ENCODE data around the gene DCDC2B. TPM values are rescaled to one million over a fixed set of nuclear protein-coding genes. Genes with fewer than 3 reads are reported as not detected.

DCDC2B gene
- total and polyA plus RNA-seq, 2 of the 13 experiments (the other 11 are each of a cell fraction or from before 2014, with no cell fraction given) = not detected

DNA sequence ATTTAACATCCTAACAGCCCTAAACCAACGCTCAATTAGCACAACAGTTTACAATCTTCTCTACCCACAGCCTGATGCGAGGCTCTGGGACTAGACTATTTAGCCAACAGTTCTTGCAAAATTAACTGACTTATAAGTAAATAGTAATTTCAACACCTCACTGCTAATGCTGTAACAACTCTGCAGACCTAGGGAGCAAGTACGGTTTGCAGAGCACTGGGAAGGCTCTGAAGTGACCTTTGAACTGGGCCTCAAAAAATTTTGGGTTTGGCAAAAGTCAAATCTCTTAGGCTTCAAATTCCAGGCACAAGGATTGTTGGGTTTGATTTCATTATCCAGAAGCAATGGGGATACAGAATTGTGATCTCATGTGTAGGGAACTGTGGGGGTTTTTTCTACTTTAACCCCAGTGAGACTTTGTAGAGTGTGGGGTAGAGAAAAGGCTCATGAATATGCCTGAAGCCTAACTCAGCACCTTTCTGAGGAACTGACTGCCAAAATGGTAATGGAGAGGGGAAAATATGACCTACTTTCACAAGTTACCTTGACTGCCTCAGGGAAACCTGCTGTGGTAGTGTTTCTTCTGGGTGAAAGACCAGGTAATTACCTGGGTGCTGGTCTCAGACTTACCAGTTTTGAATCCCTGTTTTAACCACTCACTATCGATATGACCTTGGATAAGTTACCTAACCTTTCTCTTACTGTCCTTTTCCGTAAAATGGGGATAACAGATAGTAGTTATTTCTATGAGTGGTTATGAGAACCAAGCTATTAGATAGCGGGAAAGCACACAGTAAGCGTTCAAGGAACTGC lies 30.3 kb upstream of the DCDC2B start (continued):
- TF ChIP-seq RBAK (CRISPR knock-in tag; IDR thresholded peaks at IDR 0.05) = no peak
- no peak for TF ChIP-seq ZNF343 (CRISPR knock-in tag; IDR thresholded peaks at IDR 0.05)
- TF ChIP-seq SP2 (CRISPR knock-in tag; IDR thresholded peaks at IDR 0.05) = no peak
- TF ChIP-seq ZC3H4 (CRISPR knock-in tag; IDR thresholded peaks at IDR 0.05; ENCODE audit: borderline replicate concordance) = no peak
- TF ChIP-seq PCBP2 (optimal IDR thresholded peaks at IDR 0.05; ENCODE audit: low read depth, low read length, poor library complexity, severe bottlenecking) = no peak
- no peak for TF ChIP-seq PPARG (CRISPR knock-in tag; conservative IDR thresholded peaks at IDR 0.05)
- no peak; the same call in 1 of the 2 replicates for TF ChIP-seq YEATS4 (CRISPR knock-in tag; IDR thresholded peaks at IDR 0.05; ENCODE audit: borderline replicate concordance)
- no peak for TF ChIP-seq ZFAT (CRISPR knock-in tag; conservative IDR thresholded peaks at IDR 0.05)
- no peak for TF ChIP-seq YEATS2 (CRISPR knock-in tag; IDR thresholded peaks at IDR 0.05; ENCODE audit: borderline replicate concordance)
- peak; percentile 34 for TF ChIP-seq NCOA2 (CRISPR knock-in tag; IDR thresholded peaks at IDR 0.05)
- TF ChIP-seq, protein P1, sequence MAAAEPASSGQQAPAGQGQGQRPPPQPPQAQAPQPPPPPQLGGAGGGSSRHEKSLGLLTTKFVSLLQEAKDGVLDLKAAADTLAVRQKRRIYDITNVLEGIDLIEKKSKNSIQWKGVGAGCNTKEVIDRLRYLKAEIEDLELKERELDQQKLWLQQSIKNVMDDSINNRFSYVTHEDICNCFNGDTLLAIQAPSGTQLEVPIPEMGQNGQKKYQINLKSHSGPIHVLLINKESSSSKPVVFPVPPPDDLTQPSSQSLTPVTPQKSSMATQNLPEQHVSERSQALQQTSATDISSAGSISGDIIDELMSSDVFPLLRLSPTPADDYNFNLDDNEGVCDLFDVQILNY (CRISPR knock-in tag; conservative IDR thresholded peaks at IDR 0.05) = no peak
- TF ChIP-seq POGZ (CRISPR knock-in tag; IDR thresholded peaks at IDR 0.05) = no peak
- TF ChIP-seq HNRNPLL (IDR thresholded peaks at IDR 0.05; ENCODE audit: low read depth, low read length, poor library complexity, severe bottlenecking) = no peak
- peak; percentile 37 for TF ChIP-seq MED1 (CRISPR knock-in tag; IDR thresholded peaks at IDR 0.05)
- TF ChIP-seq, protein P2, sequence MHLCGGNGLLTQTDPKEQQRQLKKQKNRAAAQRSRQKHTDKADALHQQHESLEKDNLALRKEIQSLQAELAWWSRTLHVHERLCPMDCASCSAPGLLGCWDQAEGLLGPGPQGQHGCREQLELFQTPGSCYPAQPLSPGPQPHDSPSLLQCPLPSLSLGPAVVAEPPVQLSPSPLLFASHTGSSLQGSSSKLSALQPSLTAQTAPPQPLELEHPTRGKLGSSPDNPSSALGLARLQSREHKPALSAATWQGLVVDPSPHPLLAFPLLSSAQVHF (CRISPR knock-in tag; IDR thresholded peaks at IDR 0.05) = no peak
- TF ChIP-seq GTF3A (CRISPR knock-in tag; conservative IDR thresholded peaks at IDR 0.05) = no peak
- TF ChIP-seq, protein P3, sequence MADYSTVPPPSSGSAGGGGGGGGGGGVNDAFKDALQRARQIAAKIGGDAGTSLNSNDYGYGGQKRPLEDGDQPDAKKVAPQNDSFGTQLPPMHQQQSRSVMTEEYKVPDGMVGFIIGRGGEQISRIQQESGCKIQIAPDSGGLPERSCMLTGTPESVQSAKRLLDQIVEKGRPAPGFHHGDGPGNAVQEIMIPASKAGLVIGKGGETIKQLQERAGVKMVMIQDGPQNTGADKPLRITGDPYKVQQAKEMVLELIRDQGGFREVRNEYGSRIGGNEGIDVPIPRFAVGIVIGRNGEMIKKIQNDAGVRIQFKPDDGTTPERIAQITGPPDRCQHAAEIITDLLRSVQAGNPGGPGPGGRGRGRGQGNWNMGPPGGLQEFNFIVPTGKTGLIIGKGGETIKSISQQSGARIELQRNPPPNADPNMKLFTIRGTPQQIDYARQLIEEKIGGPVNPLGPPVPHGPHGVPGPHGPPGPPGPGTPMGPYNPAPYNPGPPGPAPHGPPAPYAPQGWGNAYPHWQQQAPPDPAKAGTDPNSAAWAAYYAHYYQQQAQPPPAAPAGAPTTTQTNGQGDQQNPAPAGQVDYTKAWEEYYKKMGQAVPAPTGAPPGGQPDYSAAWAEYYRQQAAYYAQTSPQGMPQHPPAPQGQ (CRISPR knock-in tag; IDR thresholded peaks at IDR 0.05; ENCODE audit: borderline replicate concordance) = no peak
- TF ChIP-seq, protein P4, sequence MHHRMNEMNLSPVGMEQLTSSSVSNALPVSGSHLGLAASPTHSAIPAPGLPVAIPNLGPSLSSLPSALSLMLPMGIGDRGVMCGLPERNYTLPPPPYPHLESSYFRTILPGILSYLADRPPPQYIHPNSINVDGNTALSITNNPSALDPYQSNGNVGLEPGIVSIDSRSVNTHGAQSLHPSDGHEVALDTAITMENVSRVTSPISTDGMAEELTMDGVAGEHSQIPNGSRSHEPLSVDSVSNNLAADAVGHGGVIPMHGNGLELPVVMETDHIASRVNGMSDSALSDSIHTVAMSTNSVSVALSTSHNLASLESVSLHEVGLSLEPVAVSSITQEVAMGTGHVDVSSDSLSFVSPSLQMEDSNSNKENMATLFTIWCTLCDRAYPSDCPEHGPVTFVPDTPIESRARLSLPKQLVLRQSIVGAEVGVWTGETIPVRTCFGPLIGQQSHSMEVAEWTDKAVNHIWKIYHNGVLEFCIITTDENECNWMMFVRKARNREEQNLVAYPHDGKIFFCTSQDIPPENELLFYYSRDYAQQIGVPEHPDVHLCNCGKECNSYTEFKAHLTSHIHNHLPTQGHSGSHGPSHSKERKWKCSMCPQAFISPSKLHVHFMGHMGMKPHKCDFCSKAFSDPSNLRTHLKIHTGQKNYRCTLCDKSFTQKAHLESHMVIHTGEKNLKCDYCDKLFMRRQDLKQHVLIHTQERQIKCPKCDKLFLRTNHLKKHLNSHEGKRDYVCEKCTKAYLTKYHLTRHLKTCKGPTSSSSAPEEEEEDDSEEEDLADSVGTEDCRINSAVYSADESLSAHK (CRISPR knock-in tag; IDR thresholded peaks at IDR 0.05; ENCODE audit: borderline replicate concordance) = no peak
